ENCODE results near the gene NT5E.

DNA sequence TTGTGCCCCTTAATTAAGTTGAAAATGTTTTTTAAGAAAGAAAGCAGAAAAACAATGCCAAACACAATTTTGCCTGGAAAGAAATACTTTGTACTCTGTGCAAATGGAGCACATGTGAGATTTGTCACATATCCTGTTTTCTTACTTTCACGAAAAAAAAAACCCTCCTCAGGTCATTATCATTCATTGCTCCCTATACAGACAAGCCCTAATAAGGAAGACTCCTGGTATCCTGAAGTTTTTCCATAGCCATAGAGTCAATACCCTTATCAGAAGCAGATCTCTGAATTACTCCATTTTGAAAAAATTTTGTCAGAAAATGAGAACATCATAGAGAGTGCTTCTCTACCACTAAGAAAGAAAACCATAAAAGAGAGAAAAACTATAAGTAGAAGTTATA lies 14.0 kb upstream of the NT5E start:
- TF ChIP-seq, protein P1, sequence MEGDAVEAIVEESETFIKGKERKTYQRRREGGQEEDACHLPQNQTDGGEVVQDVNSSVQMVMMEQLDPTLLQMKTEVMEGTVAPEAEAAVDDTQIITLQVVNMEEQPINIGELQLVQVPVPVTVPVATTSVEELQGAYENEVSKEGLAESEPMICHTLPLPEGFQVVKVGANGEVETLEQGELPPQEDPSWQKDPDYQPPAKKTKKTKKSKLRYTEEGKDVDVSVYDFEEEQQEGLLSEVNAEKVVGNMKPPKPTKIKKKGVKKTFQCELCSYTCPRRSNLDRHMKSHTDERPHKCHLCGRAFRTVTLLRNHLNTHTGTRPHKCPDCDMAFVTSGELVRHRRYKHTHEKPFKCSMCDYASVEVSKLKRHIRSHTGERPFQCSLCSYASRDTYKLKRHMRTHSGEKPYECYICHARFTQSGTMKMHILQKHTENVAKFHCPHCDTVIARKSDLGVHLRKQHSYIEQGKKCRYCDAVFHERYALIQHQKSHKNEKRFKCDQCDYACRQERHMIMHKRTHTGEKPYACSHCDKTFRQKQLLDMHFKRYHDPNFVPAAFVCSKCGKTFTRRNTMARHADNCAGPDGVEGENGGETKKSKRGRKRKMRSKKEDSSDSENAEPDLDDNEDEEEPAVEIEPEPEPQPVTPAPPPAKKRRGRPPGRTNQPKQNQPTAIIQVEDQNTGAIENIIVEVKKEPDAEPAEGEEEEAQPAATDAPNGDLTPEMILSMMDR (IDR thresholded peaks at IDR 0.05; ENCODE audit: low read depth, low read length, poor library complexity, severe bottlenecking) = no peak
- no peak for TF ChIP-seq EZH2phosphoT487 (IDR thresholded peaks at IDR 0.05; ENCODE audit: borderline replicate concordance, low read length)
